Measurements from ENCODE around the gene MICU1.
"Not testable (repeated sequence)": the region's sequence is repeated elsewhere in the genome, so short reads cannot be mapped to it uniquely, and the experiment has no call there.

MICU1 gene

GRCh38 chr10:72353028-72353964 is 272.6 kb downstream of the MICU1 start:
- peaks cover 29% of the 10 kb centered on the region for H3K36me3 ChIP-seq (ENCODE audit: control insufficient read depth, low read length)
- peaks cover 13% of the 10 kb centered on the region for H3K4me1 ChIP-seq (ENCODE audit: control insufficient read depth, low read length)
- no peak for TF ChIP-seq EZH2phosphoT487 (IDR thresholded peaks at IDR 0.05; ENCODE audit: borderline replicate concordance, low read length)
- no peak for TF ChIP-seq CTCF (IDR thresholded peaks at IDR 0.05; ENCODE audit: low read depth, low read length, poor library complexity, severe bottlenecking)
- peak overlapping the region; percentile 78 for H3K4me2 ChIP-seq (ENCODE audit: low read length)
- peaks cover 58% of the 10 kb centered on the region for H3K79me2 ChIP-seq (ENCODE audit: control insufficient read depth, low read length)
- H3K9me2 ChIP-seq (replicated peaks; ENCODE audit: control insufficient read depth, low read length), result no peaks in the 10 kb centered on the region
- peak overlapping the region; percentile 88 for H3K4me3 ChIP-seq (ENCODE audit: low read length)
- no peaks in the 10 kb centered on the region for H3K9me3 ChIP-seq (ENCODE audit: control insufficient read depth, insufficient read depth, low read length)
- H3K27ac ChIP-seq (ENCODE audit: low read depth, low read length), result no peak overlapping the region
- peaks cover 4% of the 10 kb centered on the region; the same call in 1 of the 2 replicates for H4K20me1 ChIP-seq (ENCODE audit: control insufficient read depth, insufficient read depth, low read depth, low read length)
- no peaks in the 10 kb centered on the region for H3F3A ChIP-seq (ENCODE audit: control insufficient read depth, insufficient read depth)
- no peaks in the 10 kb centered on the region for H3K27me3 ChIP-seq (ENCODE audit: control insufficient read depth, low read length)

- Histone ChIP-seq H3K4me2 (ENCODE audit: low read length) (no peak overlapping the region), H3K79me2 (ENCODE audit: control insufficient read depth, low read length) (peaks cover 60% of the 10 kb centered on the region), H3F3A (ENCODE audit: control insufficient read depth, insufficient read depth) (no peaks in the 10 kb centered on the region), H3K9me3 (ENCODE audit: control insufficient read depth, insufficient read depth, low read length) (no peaks in the 10 kb centered on the region), H3K36me3 (ENCODE audit: control insufficient read depth, low read length) (peaks cover 31% of the 10 kb centered on the region), H3K27ac (ENCODE audit: low read depth, low read length) (no peak overlapping the region), H3K4me3 (ENCODE audit: low read length) (no peak overlapping the region), H3K27me3 (ENCODE audit: control insufficient read depth, low read length) (no peaks in the 10 kb centered on the region), H3K9me2 (replicated peaks; ENCODE audit: control insufficient read depth, low read length) (no peaks in the 10 kb centered on the region), H4K20me1 (ENCODE audit: control insufficient read depth, insufficient read depth, low read depth, low read length) (peaks cover 4% of the 10 kb centered on the region; the same call in 1 of the 2 replicates), H3K4me1 (ENCODE audit: control insufficient read depth, low read length) (peaks cover 13% of the 10 kb centered on the region)
- TF ChIP-seq EZH2phosphoT487 (IDR thresholded peaks at IDR 0.05; ENCODE audit: borderline replicate concordance, low read length), result no peak
These were observed 274.4 kb downstream of the MICU1 start for GRCh38 chr10:72351479-72351878.

GRCh38 chr10:72349438-72349837 is 276.4 kb downstream of the MICU1 start:
- Histone ChIP-seq H3K4me2 (ENCODE audit: low read length) (no peak overlapping the region), H3K27ac (ENCODE audit: low read depth, low read length) (no peak overlapping the region), H3K36me3 (ENCODE audit: control insufficient read depth, low read length) (peaks cover 31% of the 10 kb centered on the region), H3K4me3 (ENCODE audit: low read length) (no peak overlapping the region), H3K79me2 (ENCODE audit: control insufficient read depth, low read length) (peaks cover 60% of the 10 kb centered on the region), H3F3A (ENCODE audit: control insufficient read depth, insufficient read depth) (no peaks in the 10 kb centered on the region; the same call in 1 of the 2 replicates), H3K4me1 (ENCODE audit: control insufficient read depth, low read length) (peaks cover 14% of the 10 kb centered on the region), H3K9me3 (ENCODE audit: control insufficient read depth, insufficient read depth, low read length) (no peaks in the 10 kb centered on the region), H3K27me3 (ENCODE audit: control insufficient read depth, low read length) (no peaks in the 10 kb centered on the region), H3K9me2 (replicated peaks; ENCODE audit: control insufficient read depth, low read length) (no peaks in the 10 kb centered on the region), H4K20me1 (ENCODE audit: control insufficient read depth, insufficient read depth, low read depth, low read length) (peaks cover 4% of the 10 kb centered on the region; the same call in 1 of the 2 replicates)
- TF ChIP-seq CTCF (IDR thresholded peaks at IDR 0.05; ENCODE audit: low read depth, low read length, poor library complexity, severe bottlenecking), result no peak
- TF ChIP-seq EZH2phosphoT487 (IDR thresholded peaks at IDR 0.05; ENCODE audit: borderline replicate concordance, low read length), result no peak

GRCh38 chr10:72348282-72348681 is 277.6 kb downstream of the MICU1 start:
- Histone ChIP-seq H3K4me3 (ENCODE audit: low read length) (no peak overlapping the region), H3K79me2 (ENCODE audit: control insufficient read depth, low read length) (peaks cover 49% of the 10 kb centered on the region), H3F3A (ENCODE audit: control insufficient read depth, insufficient read depth) (no peaks in the 10 kb centered on the region; the same call in 1 of the 2 replicates), H3K4me2 (ENCODE audit: low read length) (no peak overlapping the region), H3K27ac (ENCODE audit: low read depth, low read length) (no peak overlapping the region), H3K36me3 (ENCODE audit: control insufficient read depth, low read length) (peaks cover 32% of the 10 kb centered on the region), H3K4me1 (ENCODE audit: control insufficient read depth, low read length) (peaks cover 9% of the 10 kb centered on the region), H3K9me2 (replicated peaks; ENCODE audit: control insufficient read depth, low read length) (no peaks in the 10 kb centered on the region), H3K9me3 (ENCODE audit: control insufficient read depth, insufficient read depth, low read length) (no peaks in the 10 kb centered on the region), H3K27me3 (ENCODE audit: control insufficient read depth, low read length) (no peaks in the 10 kb centered on the region), H4K20me1 (ENCODE audit: control insufficient read depth, insufficient read depth, low read depth, low read length) (peaks cover under 1% of the 10 kb centered on the region; the same call in 1 of the 2 replicates)
- no peak for TF ChIP-seq CTCF (IDR thresholded peaks at IDR 0.05; ENCODE audit: low read depth, low read length, poor library complexity, severe bottlenecking)
- TF ChIP-seq EZH2phosphoT487 (IDR thresholded peaks at IDR 0.05; ENCODE audit: borderline replicate concordance, low read length), result no peak

- not testable (repeated sequence) for H3K9me3 ChIP-seq (ENCODE audit: control insufficient read depth, insufficient read depth, low read length); H3K4me2 ChIP-seq (ENCODE audit: low read length); H3K27ac ChIP-seq (ENCODE audit: low read depth, low read length); H4K20me1 ChIP-seq (ENCODE audit: control insufficient read depth, insufficient read depth, low read depth, low read length); H3K27me3 ChIP-seq (ENCODE audit: control insufficient read depth, low read length); H3K4me1 ChIP-seq (ENCODE audit: control insufficient read depth, low read length); H3K4me3 ChIP-seq (ENCODE audit: low read length); H3F3A ChIP-seq (ENCODE audit: control insufficient read depth, insufficient read depth); H3K9me2 ChIP-seq (replicated peaks; ENCODE audit: control insufficient read depth, low read length)
- peaks cover 31% of the 10 kb centered on the region for H3K36me3 ChIP-seq (ENCODE audit: control insufficient read depth, low read length)
- peaks cover 27% of the 10 kb centered on the region for H3K79me2 ChIP-seq (ENCODE audit: control insufficient read depth, low read length)
These were observed 279.8 kb downstream of the MICU1 start for GRCh38 chr10:72346117-72346516.
